Neural crest cell (in vitro differentiated cells): ENCODE data around the gene MASP1. TPM values are rescaled to one million over a fixed set of nuclear protein-coding genes. Genes with fewer than 3 reads are reported as not detected.
"Not testable (repeated sequence)": the region's sequence is repeated elsewhere in the genome, so short reads cannot be mapped to it uniquely, and the experiment has no call there.

ENCODE experiments used
- DNase-seq: peaks from one replicate; pipeline ENCODE4 v3.0.0; 2021; ENCODE audit warnings: low read depth, mixed read lengths, low spot score
- H3K27ac Mint-ChIP-seq: one replicate; pipeline ENCODE4 v1.8.0; 2021; ENCODE audit warnings: mild to moderate bottlenecking, mixed read lengths; ENCODE audit not compliant: unreplicated experiment
- H3K27me3 Mint-ChIP-seq: 2 replicates; pipeline ENCODE4 v1.8.0; 2021; ENCODE audit warnings: low read depth, mild to moderate bottlenecking, mixed read lengths
- H3K36me3 Mint-ChIP-seq: 2 replicates; pipeline ENCODE4 v1.8.0; 2021; ENCODE audit warnings: low read depth, mild to moderate bottlenecking, mixed read lengths
- H3K4me1 Mint-ChIP-seq: 2 replicates; pipeline ENCODE4 v1.8.0; 2021; ENCODE audit warnings: mixed read lengths
- H3K4me3 Mint-ChIP-seq: one replicate; pipeline ENCODE4 v1.8.0; 2021; ENCODE audit warnings: mild to moderate bottlenecking, mixed read lengths
- H3K9me3 Mint-ChIP-seq: 2 replicates; pipeline ENCODE4 v1.8.0; 2021; ENCODE audit warnings: mixed read lengths
- total RNA-seq: library from RNA; stranded (reverse); gene quantifications from 2 replicates; pipeline ENCODE4 v1.2.1, GENCODE V29; 2021
- TF ChIP-seq, protein P1 (sequence below): fragments of 200-600 bp; sonication (generic); conservative IDR thresholded peaks from 2 replicates; pipeline ENCODE4 v1.5.0; 2021; ENCODE audit warnings: antibody characterized with exemption, mild to moderate bottlenecking

MASP1 gene
- total RNA-seq, 1 donor from 2014 or later, result 0.58 TPM

DNA sequence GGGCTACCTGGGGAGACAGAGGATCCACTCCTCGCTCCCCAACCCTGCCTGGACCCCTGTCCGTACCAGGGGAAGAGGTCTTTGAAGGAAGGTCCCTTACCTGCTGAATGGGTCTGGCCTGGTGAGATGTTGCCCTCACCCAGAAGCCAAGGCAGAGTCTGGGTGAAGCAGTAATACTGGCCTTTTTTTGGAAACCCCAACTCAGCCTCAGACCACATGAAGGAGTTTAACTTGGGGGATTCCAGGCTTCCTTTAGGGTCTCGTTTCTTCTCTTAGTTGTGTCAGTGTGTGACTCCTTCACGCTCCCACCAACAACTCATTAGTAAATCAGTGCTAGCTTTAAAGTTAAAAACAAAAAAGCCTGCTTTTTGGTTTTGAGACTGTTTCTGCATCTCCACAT, 48.6 kb downstream of the MASP1 start:
- DNase-seq, result no peak
- Mint-ChIP-seq H3K4me1 (peaks cover 4% of the 10 kb centered on the region), H3K36me3 (no peaks in the 10 kb centered on the region), H3K27me3 (no peaks in the 10 kb centered on the region), H3K4me3 (no peak overlapping the region), H3K27ac (no peak overlapping the region), H3K9me3 (peaks cover 7% of the 10 kb centered on the region)
- TF ChIP-seq, protein P1, sequence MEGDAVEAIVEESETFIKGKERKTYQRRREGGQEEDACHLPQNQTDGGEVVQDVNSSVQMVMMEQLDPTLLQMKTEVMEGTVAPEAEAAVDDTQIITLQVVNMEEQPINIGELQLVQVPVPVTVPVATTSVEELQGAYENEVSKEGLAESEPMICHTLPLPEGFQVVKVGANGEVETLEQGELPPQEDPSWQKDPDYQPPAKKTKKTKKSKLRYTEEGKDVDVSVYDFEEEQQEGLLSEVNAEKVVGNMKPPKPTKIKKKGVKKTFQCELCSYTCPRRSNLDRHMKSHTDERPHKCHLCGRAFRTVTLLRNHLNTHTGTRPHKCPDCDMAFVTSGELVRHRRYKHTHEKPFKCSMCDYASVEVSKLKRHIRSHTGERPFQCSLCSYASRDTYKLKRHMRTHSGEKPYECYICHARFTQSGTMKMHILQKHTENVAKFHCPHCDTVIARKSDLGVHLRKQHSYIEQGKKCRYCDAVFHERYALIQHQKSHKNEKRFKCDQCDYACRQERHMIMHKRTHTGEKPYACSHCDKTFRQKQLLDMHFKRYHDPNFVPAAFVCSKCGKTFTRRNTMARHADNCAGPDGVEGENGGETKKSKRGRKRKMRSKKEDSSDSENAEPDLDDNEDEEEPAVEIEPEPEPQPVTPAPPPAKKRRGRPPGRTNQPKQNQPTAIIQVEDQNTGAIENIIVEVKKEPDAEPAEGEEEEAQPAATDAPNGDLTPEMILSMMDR, result no peak

DNA sequence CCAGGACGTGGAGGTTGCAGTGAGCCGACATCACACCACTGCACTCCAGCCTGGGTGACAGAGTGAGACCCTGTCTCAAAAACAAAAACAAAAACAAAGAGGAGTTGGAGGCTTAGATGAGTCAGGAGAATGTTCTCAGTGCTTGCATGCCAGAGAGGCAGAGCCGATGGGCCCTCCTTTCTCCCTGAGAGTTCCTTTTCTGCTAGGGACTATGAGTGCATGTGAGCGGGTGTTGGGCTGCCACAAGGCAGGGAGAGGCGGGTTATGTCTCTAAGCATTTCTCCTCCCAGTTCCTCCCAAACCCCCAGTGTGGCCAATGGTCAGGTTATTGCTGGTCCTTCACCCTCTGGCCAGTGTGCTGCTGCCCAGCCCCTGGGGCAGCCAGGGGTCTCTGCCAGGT, 49.1 kb downstream of the MASP1 start:
- no peaks in the 10 kb centered on the region for H3K36me3 Mint-ChIP-seq
- no peak for DNase-seq
- peaks cover 4% of the 10 kb centered on the region for H3K4me1 Mint-ChIP-seq
- no peaks in the 10 kb centered on the region for H3K27me3 Mint-ChIP-seq
- no peak overlapping the region for H3K27ac Mint-ChIP-seq
- TF ChIP-seq, protein P1, result no peak
- H3K9me3 Mint-ChIP-seq, result peaks cover 7% of the 10 kb centered on the region
- H3K4me3 Mint-ChIP-seq, result no peak overlapping the region

DNA sequence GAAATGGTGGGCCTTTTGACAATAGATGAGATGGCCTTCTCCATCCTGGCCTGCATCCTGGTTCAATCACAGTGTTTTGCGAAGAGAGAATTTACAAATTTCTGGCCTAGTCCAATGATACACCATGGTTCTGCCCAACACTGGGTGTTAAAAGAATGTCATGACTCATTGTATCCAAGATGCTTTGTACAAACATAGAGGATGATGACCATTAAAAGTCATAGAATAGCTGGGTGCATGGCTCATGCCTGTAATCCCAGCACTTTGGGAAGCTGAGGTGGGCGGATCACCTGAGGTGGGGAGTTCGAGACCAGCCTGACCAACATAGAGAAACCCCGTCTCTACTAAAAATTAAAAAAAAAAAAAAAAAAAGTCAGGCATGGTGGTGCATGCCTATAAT, 52.7 kb downstream of the MASP1 start:
- not testable (repeated sequence) for DNase-seq, H3K4me3 Mint-ChIP-seq, H3K4me1 Mint-ChIP-seq, H3K36me3 Mint-ChIP-seq, H3K9me3 Mint-ChIP-seq, H3K27ac Mint-ChIP-seq, H3K27me3 Mint-ChIP-seq

DNA sequence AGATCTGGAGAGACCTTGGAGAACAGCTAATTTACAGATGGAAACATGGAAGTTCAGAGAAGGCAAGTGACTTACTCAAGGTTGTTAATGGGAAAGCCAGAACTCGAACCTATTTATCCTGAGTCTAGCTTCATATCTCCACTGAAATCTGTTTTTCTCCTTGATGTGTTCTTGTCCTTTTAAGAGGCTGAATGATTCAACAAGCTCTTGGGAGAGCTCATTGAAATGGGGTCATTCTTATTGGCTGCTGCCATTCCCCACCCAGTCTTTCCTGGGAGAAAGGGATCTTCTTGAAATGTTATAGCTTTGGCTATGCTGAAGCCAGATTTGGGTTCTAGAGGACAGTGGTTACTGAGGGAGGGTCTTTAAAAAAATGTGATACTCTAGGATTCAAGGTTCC, 53.3 kb downstream of the MASP1 start:
- no peaks in the 10 kb centered on the region for H3K4me1 Mint-ChIP-seq
- no peak for DNase-seq

DNA sequence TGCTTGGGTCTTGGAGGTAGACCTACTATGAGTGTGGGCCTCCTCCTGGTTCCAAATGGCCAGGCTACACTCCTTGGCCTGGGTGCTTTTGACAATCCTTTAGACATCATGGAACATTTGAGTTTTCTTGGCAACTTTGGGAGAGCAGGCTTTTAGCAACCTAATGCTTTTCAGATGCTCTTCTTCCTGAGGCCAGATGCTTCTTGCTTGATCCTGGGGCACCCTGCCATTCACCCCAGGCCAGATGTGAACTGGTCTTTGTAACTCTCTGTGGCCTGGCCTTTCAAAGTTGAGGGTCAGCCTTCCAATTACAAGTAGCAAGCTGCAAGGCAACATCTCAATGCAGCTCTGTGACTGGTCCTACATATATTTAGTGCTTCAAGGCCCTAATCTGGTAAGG, 53.8 kb downstream of the MASP1 start:
- Mint-ChIP-seq H3K9me3 (peaks cover 7% of the 10 kb centered on the region), H3K36me3 (no peaks in the 10 kb centered on the region), H3K27me3 (no peaks in the 10 kb centered on the region), H3K27ac (no peak overlapping the region), H3K4me3 (no peak overlapping the region), H3K4me1 (no peaks in the 10 kb centered on the region)
- TF ChIP-seq, protein P1, result no peak
- no peak for DNase-seq

More for the DNA sequence above, 53.3 kb downstream of the MASP1 start:
- no peak overlapping the region for H3K4me3 Mint-ChIP-seq
- peaks cover 7% of the 10 kb centered on the region for H3K9me3 Mint-ChIP-seq
- no peaks in the 10 kb centered on the region for H3K27me3 Mint-ChIP-seq
- no peaks in the 10 kb centered on the region for H3K36me3 Mint-ChIP-seq
- peak overlapping the region; percentile 27 for H3K27ac Mint-ChIP-seq
- TF ChIP-seq, protein P1, result no peak

DNA sequence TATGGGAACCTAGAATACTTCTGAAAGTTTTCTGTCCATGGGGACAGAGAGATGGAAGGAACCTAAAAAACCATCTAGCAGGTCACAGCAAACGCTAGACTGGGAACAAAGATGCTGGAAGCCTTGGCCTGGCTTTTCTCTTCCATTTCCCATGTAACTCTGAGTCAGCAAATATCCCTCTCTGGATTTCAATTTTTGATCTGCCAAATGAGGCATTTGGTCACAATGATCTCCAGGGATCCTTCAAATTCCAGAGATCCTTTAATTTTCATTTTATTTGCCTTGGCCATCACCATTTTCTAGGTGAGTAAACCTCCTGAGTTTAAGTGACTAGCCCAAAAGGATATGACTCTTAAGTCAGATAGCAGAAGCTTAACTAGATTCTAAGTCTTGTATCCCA, 54.6 kb downstream of the MASP1 start:
- no peaks in the 10 kb centered on the region for H3K27me3 Mint-ChIP-seq
- peaks cover 7% of the 10 kb centered on the region for H3K9me3 Mint-ChIP-seq
- H3K4me3 Mint-ChIP-seq, result no peak overlapping the region
- TF ChIP-seq, protein P1, result no peak
- H3K27ac Mint-ChIP-seq, result no peak overlapping the region
- no peaks in the 10 kb centered on the region for H3K4me1 Mint-ChIP-seq
- no peaks in the 10 kb centered on the region for H3K36me3 Mint-ChIP-seq
- no peak for DNase-seq
